ENCODE data around the gene OR13A1.
"Not testable (repeated sequence)": the region's sequence is repeated elsewhere in the genome, so short reads cannot be mapped to it uniquely, and the experiment has no call there.

The OR13A1 gene

GRCh38 chr10:45315508-45315907, at the start of gene OR13A1:
TSS of gene OR13A1 (minus strand) at chr10:45315608. CDS start at chr10:45304422, 11,186 bp downstream.
- no peak for DNase-seq (ENCODE audit: low read depth in 2 of 2)

- DNase-seq (ENCODE audit: low read depth in 2 of 2), result not testable (repeated sequence)
Observed at GRCh38 chr10:45361983-45362799, 46.8 kb upstream of the OR13A1 start.

GRCh38 chr10:45358961-45359360, 43.6 kb upstream of the OR13A1 start:
- DNase-seq (ENCODE audit: low read depth in 2 of 2), result not testable (repeated sequence)

- DNase-seq (ENCODE audit: low read depth in 2 of 2), result no peak
Observed at GRCh38 chr10:45355494-45355893, 40.1 kb upstream of the OR13A1 start.

GRCh38 chr10:45354261-45354660, 38.9 kb upstream of the OR13A1 start:
- DNase-seq (ENCODE audit: low read depth in 2 of 2), result no peak

GRCh38 chr10:45353186-45353585, 37.8 kb upstream of the OR13A1 start:
- no peak for DNase-seq (ENCODE audit: low read depth in 2 of 2)

GRCh38 chr10:45348196-45348765, 32.9 kb upstream of the OR13A1 start:
- not testable (repeated sequence) for DNase-seq (ENCODE audit: low read depth in 2 of 2)

- not testable (repeated sequence) for DNase-seq (ENCODE audit: low read depth in 2 of 2)
Observed at GRCh38 chr10:45347464-45347863, 32.1 kb upstream of the OR13A1 start.

GRCh38 chr10:45346652-45347335, 31.4 kb upstream of the OR13A1 start:
- DNase-seq (ENCODE audit: low read depth in 2 of 2), result not testable (repeated sequence)

GRCh38 chr10:45340420-45340819, 25.0 kb upstream of the OR13A1 start:
- DNase-seq (ENCODE audit: low read depth in 2 of 2), result not testable (repeated sequence)

- DNase-seq (ENCODE audit: low read depth in 2 of 2), result no peak
Observed at GRCh38 chr10:45339894-45340293, 24.5 kb upstream of the OR13A1 start.

GRCh38 chr10:45331824-45332223, 16.4 kb upstream of the OR13A1 start:
- not testable (repeated sequence) for DNase-seq (ENCODE audit: low read depth in 2 of 2)

GRCh38 chr10:45326864-45327263, 11.5 kb upstream of the OR13A1 start:
- DNase-seq (ENCODE audit: low read depth in 2 of 2), result not testable (repeated sequence)

GRCh38 chr10:45325116-45325515, 9.7 kb upstream of the OR13A1 start:
- no peak for DNase-seq (ENCODE audit: low read depth in 2 of 2)

- no peak for DNase-seq (ENCODE audit: low read depth in 2 of 2)
Observed at GRCh38 chr10:45319702-45320101, 4.3 kb upstream of the OR13A1 start.

GRCh38 chr10:45313264-45313873, 2.0 kb downstream of the OR13A1 start:
- DNase-seq (ENCODE audit: low read depth in 2 of 2), result no peak

GRCh38 chr10:45308707-45309106, 6.7 kb downstream of the OR13A1 start:
- DNase-seq (ENCODE audit: low read depth in 2 of 2), result no peak

GRCh38 chr10:45302573-45302972, 12.8 kb downstream of the OR13A1 start:
- no peak for DNase-seq (ENCODE audit: low read depth in 2 of 2)

GRCh38 chr10:45298341-45298955, 17.0 kb downstream of the OR13A1 start:
- not testable (repeated sequence) for DNase-seq (ENCODE audit: low read depth in 2 of 2)

GRCh38 chr10:45294681-45295080, 20.7 kb downstream of the OR13A1 start:
- no peak for DNase-seq (ENCODE audit: low read depth in 2 of 2)

- no peak for DNase-seq (ENCODE audit: low read depth in 2 of 2)
Observed at GRCh38 chr10:45286980-45287379, 28.4 kb downstream of the OR13A1 start.

GRCh38 chr10:45282061-45282460, 33.3 kb downstream of the OR13A1 start:
- DNase-seq (ENCODE audit: low read depth in 2 of 2), result no peak
